NCI-H1092 (cell line): ENCODE data around the gene MAPKAPK3.

Experiments
- DNase-seq: peaks from one replicate; lab custom pipeline; 2025; lab: John Stamatoyannopoulos, UW

Gene MAPKAPK3

GRCh38 chr3:50609071-50609762 is 7.7 kb upstream of the MAPKAPK3 start:
- no peak for DNase-seq

- DNase-seq: no peak
Observed at GRCh38 chr3:50609763-50610085, 7.2 kb upstream of the MAPKAPK3 start.

- DNase-seq: no peak
Observed at GRCh38 chr3:50610181-50610971, 6.6 kb upstream of the MAPKAPK3 start.

- DNase-seq: no peak
Observed at GRCh38 chr3:50610992-50611463, 5.9 kb upstream of the MAPKAPK3 start.

GRCh38 chr3:50611464-50612233 is 5.3 kb upstream of the MAPKAPK3 start, which contains the start of gene CISH:
Gene CISH (minus strand): TSS chr3:50611774. CDS start chr3:50611650, 124 bp downstream.
- peak; percentile 48 for DNase-seq

- no peak for DNase-seq
Observed at GRCh38 chr3:50612234-50612882, 4.6 kb upstream of the MAPKAPK3 start.

- no peak for DNase-seq
Observed at GRCh38 chr3:50612970-50613846, 3.7 kb upstream of the MAPKAPK3 start.

- DNase-seq: no peak
Observed at GRCh38 chr3:50615190-50615589, 1.8 kb upstream of the MAPKAPK3 start.

- peak; percentile 43 for DNase-seq
Observed at GRCh38 chr3:50616003-50616769, 765 bp upstream of the MAPKAPK3 start.

GRCh38 chr3:50616770-50617095 is 218 bp upstream of the MAPKAPK3 start:
- DNase-seq: peak; percentile 60

GRCh38 chr3:50617911-50618481 is 1.0 kb downstream of the MAPKAPK3 start:
- no peak for DNase-seq

- no peak for DNase-seq
Observed at GRCh38 chr3:50620420-50620819, 3.5 kb downstream of the MAPKAPK3 start.

GRCh38 chr3:50620820-50621219 is 3.9 kb downstream of the MAPKAPK3 start:
- no peak for DNase-seq

GRCh38 chr3:50622881-50623280 is 5.9 kb downstream of the MAPKAPK3 start:
- DNase-seq: no peak

- no peak for DNase-seq
Observed at GRCh38 chr3:50623840-50624474, 7.0 kb downstream of the MAPKAPK3 start.

- no peak for DNase-seq
Observed at GRCh38 chr3:50624634-50625033, 7.7 kb downstream of the MAPKAPK3 start.

- DNase-seq: no peak
Observed at GRCh38 chr3:50625231-50626182, 8.6 kb downstream of the MAPKAPK3 start.

GRCh38 chr3:50626401-50626800 is 9.4 kb downstream of the MAPKAPK3 start:
- no peak for DNase-seq
